DOHH2 (cell line): ENCODE data around the gene ZBTB46.

Source experiments
- EZH2phosphoT487 ChIP-seq: fragments of 200-600 bp; sonication (generic); IDR thresholded peaks from 2 replicates; pipeline ENCODE4 v1.6.1; 2017; ENCODE audit warnings: borderline replicate concordance, mild to moderate bottlenecking, antibody characterized with exemption, low read length, moderate library complexity, mixed read lengths
- TF ChIP-seq, protein P1 (sequence below): fragments of 200-600 bp; sonication (generic); IDR thresholded peaks from one replicate; pipeline ENCODE4 v1.5.1; 2014; ENCODE audit warnings: antibody characterized with exemption, mild to moderate bottlenecking, low read depth, low read length; ENCODE audit not compliant: poor library complexity, severe bottlenecking

DNA sequence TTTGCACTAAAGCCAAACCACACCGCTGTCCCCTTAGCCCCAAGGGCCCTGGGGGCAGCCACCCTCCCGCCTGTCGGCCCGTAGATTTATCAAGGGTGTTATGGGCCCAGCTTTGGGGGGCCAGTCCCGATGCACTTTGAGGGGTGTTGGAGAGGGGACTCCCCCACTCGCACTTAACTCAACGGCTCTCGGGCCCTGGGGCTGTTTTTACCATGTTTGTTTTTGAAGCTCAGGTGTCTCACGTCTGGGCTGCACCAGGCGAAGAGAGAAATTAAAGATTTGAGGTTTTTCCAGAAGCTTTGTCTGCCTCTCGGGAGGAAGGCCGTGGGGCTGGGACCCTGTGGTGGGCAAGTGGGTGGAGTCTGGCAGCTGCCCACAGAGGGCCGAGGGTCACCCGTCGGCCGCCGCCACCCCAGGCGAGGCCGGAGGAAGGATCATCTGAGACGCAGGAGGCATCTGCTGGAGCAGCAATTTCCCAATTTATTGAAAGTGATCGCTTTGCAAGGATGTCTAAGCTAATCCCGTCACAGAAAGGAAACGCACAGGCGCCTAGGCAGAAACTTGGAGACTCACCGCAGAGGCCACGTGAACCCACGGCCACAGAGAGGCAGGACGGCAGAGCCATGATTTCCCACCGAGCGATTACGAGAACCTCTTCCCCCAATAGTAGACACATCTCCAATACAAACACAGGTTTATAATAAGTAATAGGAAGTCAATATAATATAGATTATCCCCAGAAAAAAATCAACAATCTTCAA is 87.7 kb downstream of the ZBTB46 start:
- TF ChIP-seq, protein P1, sequence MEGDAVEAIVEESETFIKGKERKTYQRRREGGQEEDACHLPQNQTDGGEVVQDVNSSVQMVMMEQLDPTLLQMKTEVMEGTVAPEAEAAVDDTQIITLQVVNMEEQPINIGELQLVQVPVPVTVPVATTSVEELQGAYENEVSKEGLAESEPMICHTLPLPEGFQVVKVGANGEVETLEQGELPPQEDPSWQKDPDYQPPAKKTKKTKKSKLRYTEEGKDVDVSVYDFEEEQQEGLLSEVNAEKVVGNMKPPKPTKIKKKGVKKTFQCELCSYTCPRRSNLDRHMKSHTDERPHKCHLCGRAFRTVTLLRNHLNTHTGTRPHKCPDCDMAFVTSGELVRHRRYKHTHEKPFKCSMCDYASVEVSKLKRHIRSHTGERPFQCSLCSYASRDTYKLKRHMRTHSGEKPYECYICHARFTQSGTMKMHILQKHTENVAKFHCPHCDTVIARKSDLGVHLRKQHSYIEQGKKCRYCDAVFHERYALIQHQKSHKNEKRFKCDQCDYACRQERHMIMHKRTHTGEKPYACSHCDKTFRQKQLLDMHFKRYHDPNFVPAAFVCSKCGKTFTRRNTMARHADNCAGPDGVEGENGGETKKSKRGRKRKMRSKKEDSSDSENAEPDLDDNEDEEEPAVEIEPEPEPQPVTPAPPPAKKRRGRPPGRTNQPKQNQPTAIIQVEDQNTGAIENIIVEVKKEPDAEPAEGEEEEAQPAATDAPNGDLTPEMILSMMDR, result no peak
- no peak for TF ChIP-seq EZH2phosphoT487
